Esophagus muscularis mucosa (tissue), 4 donors: ENCODE measurements around the gene HS6ST2. TPM values are rescaled to one million over a fixed set of nuclear protein-coding genes. Genes with fewer than 3 reads are reported as not detected.

Experiments used
- DNase-seq: peaks from one replicate; pipeline ENCODE4 v3.0.0-alpha.2; 2017; ENCODE audit errors: extremely low spot score
- H3K27ac ChIP-seq, 4 donors: fragments of 200-600 bp; sonication (generic); replicated peaks in 1 of 4; 1 replicate in 3 of 4; 2 replicates in 1 of 4; pipeline ENCODE4 v1.5.1; 2016 to 2019; ENCODE audit warnings: mild to moderate bottlenecking in 1 of 4
- H3K27me3 ChIP-seq, 4 donors: fragments of 200-600 bp; sonication (generic); one replicate each; pipeline versions ENCODE4 v1.5.1 to v1.6.0; 2016 to 2019
- H3K36me3 ChIP-seq, 4 donors: fragments of 200-600 bp; sonication (generic); one replicate each; pipeline ENCODE4 v1.5.1; 2016 to 2019
- H3K4me1 ChIP-seq, 4 donors: fragments of 200-600 bp; sonication (generic); one replicate each; pipeline ENCODE4 v1.5.1; 2016 to 2019
- H3K4me3 ChIP-seq, 4 donors: fragments of 200-600 bp; sonication (generic); 1 replicate in 2 of 4; 2 replicates in 2 of 4; pipeline ENCODE4 v1.5.1; 2016 to 2019; ENCODE audit warnings: mild to moderate bottlenecking in 4 of 4, moderate library complexity in 1 of 4
- H3K9me3 ChIP-seq, 4 donors: fragments of 200-600 bp; sonication (generic); 1 replicate in 3 of 4; 2 replicates in 1 of 4; pipeline ENCODE4 v1.5.1; 2016 to 2019
- CTCF ChIP-seq, 3 experiments: fragments of 200-600 bp in 2 of 3; fragments of 450-650 bp in 1 of 3; sonication (generic) in 2 of 3; IDR thresholded peaks; one replicate each; pipeline ENCODE4 v1.5.1; 2017 to 2019; ENCODE audit warnings: antibody characterized with exemption in 3 of 3, mild to moderate bottlenecking in 2 of 3, moderate library complexity in 1 of 3
- EP300 ChIP-seq: sonication (generic); formaldehyde crosslinking; IDR thresholded peaks from one replicate; pipeline ENCODE4 v1.6.1; 2017; ENCODE audit warnings: antibody characterized with exemption
- POLR2A ChIP-seq: fragments of 450-650 bp; IDR thresholded peaks from one replicate; pipeline ENCODE4 v1.6.1; 2017; ENCODE audit warnings: antibody characterized with exemption, moderate library complexity, mild to moderate bottlenecking, low read depth
- POLR2AphosphoS5 ChIP-seq, 2 donors: sonication (generic); formaldehyde crosslinking; IDR thresholded peaks; one replicate each; pipeline ENCODE4 v1.6.1; 2017; ENCODE audit warnings: antibody characterized with exemption in 2 of 2
- WGBS: methylation state at CpG from one replicate; pipeline ENCODE4 v1.1.5; 2018; 5-methylcytosine and 5-hydroxymethylcytosine counted together
- intact Hi-C: fragments of 100-400 bp; cut with DNase I; formaldehyde crosslinking; loops from one replicate; pipeline ENCODE4 v1.15.1; 2023
- total RNA-seq, 4 donors: library from RNA; depleted of rRNA; stranded (reverse); fragments of >200 nt; gene quantifications; one replicate each; pipeline versions ENCODE4 v1.1.0 to v1.2.1, GENCODE V29; 2016

HS6ST2 gene
- total RNA-seq, 4 donors from 2014 or later, result 0.29 to 0.99 TPM; not detected in 2

- DNase-seq, result peak; percentile 5
- intact Hi-C loops, result no loop called here
- Histone ChIP-seq H3K4me3 (no peak overlapping the region), H3K27me3 (no peaks in the 10 kb centered on the region), H3K9me3 (no peaks in the 10 kb centered on the region), H3K27ac (no peak overlapping the region), H3K36me3 (no peaks in the 10 kb centered on the region), H3K4me1 (no peaks in the 10 kb centered on the region)
- TF ChIP-seq POLR2AphosphoS5 (IDR thresholded peaks at IDR 0.05) (no peak), CTCF (IDR thresholded peaks at IDR 0.05) (no peak), POLR2A (no peak), EP300 (no peak)
- 53% methylated on average over 6 of the region's 6 CpGs for WGBS
These were observed 10.0 kb upstream of the HS6ST2 start for GRCh38 chrX:132968296-132968949.

- WGBS, result 76% methylated on average over 3 of the region's 3 CpGs
- H3K36me3 ChIP-seq, result no peaks in the 10 kb centered on the region
- TF ChIP-seq POLR2AphosphoS5 (IDR thresholded peaks at IDR 0.05) (no peak), POLR2A (no peak), CTCF (IDR thresholded peaks at IDR 0.05) (no peak), EP300 (no peak)
- DNase-seq, result peak; percentile 29
- intact Hi-C loops, result no loop called here
- no peak overlapping the region for H3K4me3 ChIP-seq
- no peaks in the 10 kb centered on the region for H3K27me3 ChIP-seq
- H3K4me1 ChIP-seq, result no peaks in the 10 kb centered on the region
- no peaks in the 10 kb centered on the region for H3K9me3 ChIP-seq
- H3K27ac ChIP-seq, result no peak overlapping the region
These were observed 8.6 kb upstream of the HS6ST2 start for GRCh38 chrX:132967049-132967448.

GRCh38 chrX:132965461-132965860 is 7.0 kb upstream of the HS6ST2 start:
- Histone ChIP-seq H3K27ac (no peak overlapping the region), H3K36me3 (no peaks in the 10 kb centered on the region), H3K4me1 (no peaks in the 10 kb centered on the region), H3K4me3 (no peak overlapping the region), H3K9me3 (no peaks in the 10 kb centered on the region), H3K27me3 (peaks cover 0 to 7% (median under 1%) of the 10 kb centered on the region in 4 donors)
- intact Hi-C loops, result no loop called here
- peak; percentile 31 for DNase-seq
- 68% methylated on average over 4 of the region's 4 CpGs for WGBS
- no peak for TF ChIP-seq EP300
- TF ChIP-seq POLR2A, result no peak

- H3K9me3 ChIP-seq, result no peaks in the 10 kb centered on the region
- TF ChIP-seq POLR2A (no peak), CTCF (IDR thresholded peaks at IDR 0.05) (no peak), EP300 (no peak), POLR2AphosphoS5 (IDR thresholded peaks at IDR 0.05) (no peak)
- H3K27ac ChIP-seq, result no peak overlapping the region
- DNase-seq, result peak; percentile 39
- WGBS, result 77% methylated on average over 1 of the region's 1 CpG
- peaks cover 10 to 26% (median 23%) of the 10 kb centered on the region in 4 donors for H3K4me1 ChIP-seq
- H3K4me3 ChIP-seq, result no peak overlapping the region
- H3K27me3 ChIP-seq, result peaks cover 0 to 40% (median 11%) of the 10 kb centered on the region in 4 donors
- intact Hi-C loops, result no loop called here
- H3K36me3 ChIP-seq, result no peaks in the 10 kb centered on the region
These were observed 3.1 kb upstream of the HS6ST2 start for GRCh38 chrX:132961511-132961910.

GRCh38 chrX:132957211-132958090 is 978 bp downstream of the HS6ST2 start:
- 42% methylated on average over 40 of the region's 87 CpGs for WGBS

More at GRCh38 chrX:132957211-132958090, 978 bp downstream of the HS6ST2 start:
- Histone ChIP-seq H3K27me3 (peaks cover 0 to 41% (median 11%) of the 10 kb centered on the region in 4 donors), H3K27ac (no peak overlapping the region), H3K4me1 (peaks cover 10 to 33% (median 26%) of the 10 kb centered on the region in 4 donors), H3K36me3 (no peaks in the 10 kb centered on the region), H3K4me3 (peak overlapping the region; percentile 52 to 61 (median 54)), H3K9me3 (no peaks in the 10 kb centered on the region)
- TF ChIP-seq POLR2A (no peak), CTCF (IDR thresholded peaks at IDR 0.05) (no peak), POLR2AphosphoS5 (IDR thresholded peaks at IDR 0.05) (no peak), EP300 (no peak)
- intact Hi-C loops, result no loop called here
- no peak for DNase-seq
